H9 (cell line): Measurements from ENCODE around the gene KLHL21. TPM values are rescaled to one million over a fixed set of nuclear protein-coding genes. Genes with fewer than 3 reads are reported as not detected.

Experiments
- DNase-seq: peaks from one replicate; pipeline ENCODE4 v3.0.0-alpha.2; 2017
- H2AFZ ChIP-seq: one replicate; pipeline ENCODE4 v1.6.1; 2013; ENCODE audit warnings: mild to moderate bottlenecking, low read length, control low read depth, moderate library complexity
- H2AK5ac ChIP-seq: 2 replicates; pipeline ENCODE4 v1.6.1; 2013; ENCODE audit warnings: low read length, control low read depth, mixed read lengths; ENCODE audit not compliant: insufficient read length
- H2BK120ac ChIP-seq: one replicate; pipeline ENCODE4 v1.6.1; 2013; ENCODE audit warnings: low read depth, mild to moderate bottlenecking, low read length, control low read depth, inconsistent platforms; ENCODE audit not compliant: poor library complexity, severe bottlenecking
- H2BK12ac ChIP-seq: 2 replicates; pipeline ENCODE4 v1.6.1; 2013; ENCODE audit warnings: low read length, control low read depth, mixed read lengths, low read depth; ENCODE audit not compliant: insufficient read length
- H2BK15ac ChIP-seq: 2 replicates; pipeline ENCODE4 v1.6.1; 2013; ENCODE audit warnings: low read depth, low read length, control low read depth
- H2BK20ac ChIP-seq: one replicate; pipeline ENCODE4 v1.6.1; 2013; ENCODE audit warnings: low read depth, mild to moderate bottlenecking, low read length, control low read depth, inconsistent platforms; ENCODE audit not compliant: poor library complexity, severe bottlenecking
- H2BK5ac ChIP-seq: 2 replicates; pipeline ENCODE4 v1.6.1; 2013; ENCODE audit warnings: low read length, control low read depth, mixed read lengths; ENCODE audit not compliant: insufficient read length
- H3K14ac ChIP-seq: 2 replicates; pipeline ENCODE4 v1.6.1; 2013; ENCODE audit warnings: low read length, control low read depth; ENCODE audit not compliant: insufficient read depth
- H3K18ac ChIP-seq: 2 replicates; pipeline ENCODE4 v1.6.1; 2013; ENCODE audit warnings: low read depth, mild to moderate bottlenecking, mixed read lengths, low read length, control low read depth; ENCODE audit not compliant: insufficient read length
- H3K23ac ChIP-seq: 2 replicates; pipeline ENCODE4 v1.6.1; 2013; ENCODE audit warnings: low read length, control low read depth, mixed read lengths, low read depth; ENCODE audit not compliant: insufficient read length
- H3K23me2 ChIP-seq: 2 replicates; pipeline ENCODE4 v1.6.1; 2013; ENCODE audit warnings: low read depth, mild to moderate bottlenecking, mixed read lengths, low read length, control low read depth; ENCODE audit not compliant: insufficient read length, poor library complexity, severe bottlenecking
- H3K27ac ChIP-seq: 2 replicates; pipeline ENCODE4 v1.5.1; 2013; ENCODE audit warnings: low read length, control low read depth, mixed read lengths, low read depth; ENCODE audit not compliant: insufficient read length
- H3K27me3 ChIP-seq: 2 replicates; pipeline ENCODE4 v1.6.1; 2013; ENCODE audit warnings: low read length, control low read depth, inconsistent platforms; ENCODE audit not compliant: insufficient read depth
- H3K4ac ChIP-seq: 2 replicates; pipeline ENCODE4 v1.6.1; 2013; ENCODE audit warnings: low read depth, mild to moderate bottlenecking, control low read depth, inconsistent platforms, low read length, moderate library complexity
- H3K4me1 ChIP-seq: 2 replicates; pipeline ENCODE4 v1.6.1; 2013; ENCODE audit warnings: low read length, control low read depth, inconsistent platforms; ENCODE audit not compliant: insufficient read depth
- H3K4me2 ChIP-seq: 2 replicates; pipeline ENCODE4 v1.6.1; 2013; ENCODE audit warnings: low read length, control low read depth, mixed read lengths; ENCODE audit not compliant: insufficient read length, insufficient read depth
- H3K56ac ChIP-seq: 2 replicates; pipeline ENCODE4 v1.6.1; 2013; ENCODE audit warnings: low read depth, mild to moderate bottlenecking, mixed read lengths, low read length, control low read depth; ENCODE audit not compliant: insufficient read length
- H3K79me1 ChIP-seq: 2 replicates; pipeline ENCODE4 v1.6.1; 2013; ENCODE audit warnings: low read depth, mild to moderate bottlenecking, moderate library complexity, low read length, control low read depth, inconsistent platforms; ENCODE audit not compliant: insufficient read depth, poor library complexity, severe bottlenecking
- H3K79me2 ChIP-seq: 2 replicates; pipeline ENCODE4 v1.6.1; 2013; ENCODE audit warnings: low read length, control low read depth, inconsistent platforms; ENCODE audit not compliant: insufficient read depth
- H3K9ac ChIP-seq: 2 replicates; pipeline ENCODE4 v1.6.1; 2013; ENCODE audit warnings: low read length, control low read depth, mixed read lengths; ENCODE audit not compliant: insufficient read length; ENCODE audit errors: extremely low read depth
- H3K9me3 ChIP-seq: one replicate; pipeline ENCODE4 v1.6.1; 2013; ENCODE audit warnings: low read depth, low read length, inconsistent platforms; ENCODE audit not compliant: control insufficient read depth
- H3T11ph ChIP-seq: one replicate; pipeline ENCODE4 v1.6.1; 2013; ENCODE audit warnings: mild to moderate bottlenecking, low read length, control low read depth, inconsistent platforms
- H4K20me1 ChIP-seq: one replicate; pipeline ENCODE4 v1.6.1; 2013; ENCODE audit not compliant: control insufficient read depth, insufficient read length, insufficient read depth
- H4K5ac ChIP-seq: 2 replicates; pipeline ENCODE4 v1.6.1; 2013; ENCODE audit warnings: low read depth, mild to moderate bottlenecking, mixed read lengths, low read length, control low read depth; ENCODE audit not compliant: insufficient read length
- H4K8ac ChIP-seq: replicated peaks from 2 replicates; pipeline ENCODE4 v1.6.1; 2013; ENCODE audit warnings: low read length, control low read depth, mixed read lengths, low read depth; ENCODE audit not compliant: insufficient read length
- H4K91ac ChIP-seq: 2 replicates; pipeline ENCODE4 v1.6.1; 2013; ENCODE audit warnings: low read depth, mild to moderate bottlenecking, moderate library complexity, mixed read lengths, low read length, control low read depth; ENCODE audit not compliant: insufficient read length
- H3K27ac Mint-ChIP-seq, 3 experiments: 2 replicates in 2 of 3; 3 replicates in 1 of 3; pipeline ENCODE4 v1.8.0; 2020 to 2021; ENCODE audit warnings: mixed read lengths in 3 of 3, mild to moderate bottlenecking in 1 of 3, moderate library complexity in 1 of 3
- H3K27me3 Mint-ChIP-seq: 2 replicates; pipeline ENCODE4 v1.8.0; 2021; ENCODE audit warnings: low read depth, mild to moderate bottlenecking, moderate library complexity, mixed read lengths
- H3K36me3 Mint-ChIP-seq, 3 experiments: 2 replicates in 2 of 3; 3 replicates in 1 of 3; pipeline ENCODE4 v1.8.0; 2020 to 2021; ENCODE audit warnings: low read depth in 3 of 3, mixed read lengths in 3 of 3; ENCODE audit not compliant: insufficient read depth in 1 of 3
- H3K4me1 Mint-ChIP-seq, 2 experiments: 2 replicates each; pipeline ENCODE4 v1.8.0; 2020; ENCODE audit warnings: mixed read lengths in 2 of 2
- H3K4me3 Mint-ChIP-seq, 2 experiments: 2 replicates in 1 of 2; 3 replicates in 1 of 2; pipeline ENCODE4 v1.8.0; 2020 to 2021; ENCODE audit warnings: mild to moderate bottlenecking in 2 of 2, mixed read lengths in 2 of 2, moderate library complexity in 1 of 2
- H3K9me3 Mint-ChIP-seq, 2 experiments: 2 replicates in 1 of 2; 3 replicates in 1 of 2; pipeline ENCODE4 v1.8.0; 2020; ENCODE audit warnings: mild to moderate bottlenecking in 2 of 2, mixed read lengths in 2 of 2, moderate library complexity in 1 of 2
- WGBS: extraction: QIAGEN DNeasy Blood & Tissue Kit; methylation state at CpG from one replicate; pipeline ENCODE4 v1.1.7; 2013; ENCODE audit warnings: missing lambda C conversion rate, low lambda C conversion rate, mixed read lengths; ENCODE audit not compliant: insufficient read length; ENCODE audit errors: extremely low coverage; 5-methylcytosine and 5-hydroxymethylcytosine counted together
- total RNA-seq: library from RNA; stranded (reverse); gene quantifications from 2 replicates; pipeline ENCODE4 v1.2.1, GENCODE V29; 2021
- TF ChIP-seq, protein P1 (sequence below): fragments of 200-600 bp; sonication (generic); conservative IDR thresholded peaks from 3 replicates; pipeline ENCODE4 v1.8.0; 2021; ENCODE audit warnings: antibody characterized with exemption, mild to moderate bottlenecking

The KLHL21 gene
- total RNA-seq, 1 experiment from 2014 or later, result 31.9 TPM

GRCh38 chr1:6570100-6570499 lies 32.6 kb downstream of the KLHL21 start:
- H2BK5ac ChIP-seq, result no peak overlapping the region
- no peak overlapping the region for H2AK5ac ChIP-seq
- H3K23ac ChIP-seq, result no peak overlapping the region
- H3K36me3 Mint-ChIP-seq, result no peaks in the 10 kb centered on the region
- H3K9ac ChIP-seq, result no peak overlapping the region
- no peaks in the 10 kb centered on the region for H3K79me1 ChIP-seq
- H2BK20ac ChIP-seq, result no peak overlapping the region
- no CpG with 5 or more reads among the region's 3 CpGs for whole genome bisulfite sequencing
- H3K4me1 Mint-ChIP-seq, result peaks cover 6 to 8% of the 10 kb centered on the region in 2 experiments
- no peak overlapping the region for H2BK12ac ChIP-seq
- no peaks in the 10 kb centered on the region; the same call in 1 of the 2 replicates for H3K4me1 ChIP-seq
- no peak overlapping the region for H3K18ac ChIP-seq
- TF ChIP-seq, protein P1, sequence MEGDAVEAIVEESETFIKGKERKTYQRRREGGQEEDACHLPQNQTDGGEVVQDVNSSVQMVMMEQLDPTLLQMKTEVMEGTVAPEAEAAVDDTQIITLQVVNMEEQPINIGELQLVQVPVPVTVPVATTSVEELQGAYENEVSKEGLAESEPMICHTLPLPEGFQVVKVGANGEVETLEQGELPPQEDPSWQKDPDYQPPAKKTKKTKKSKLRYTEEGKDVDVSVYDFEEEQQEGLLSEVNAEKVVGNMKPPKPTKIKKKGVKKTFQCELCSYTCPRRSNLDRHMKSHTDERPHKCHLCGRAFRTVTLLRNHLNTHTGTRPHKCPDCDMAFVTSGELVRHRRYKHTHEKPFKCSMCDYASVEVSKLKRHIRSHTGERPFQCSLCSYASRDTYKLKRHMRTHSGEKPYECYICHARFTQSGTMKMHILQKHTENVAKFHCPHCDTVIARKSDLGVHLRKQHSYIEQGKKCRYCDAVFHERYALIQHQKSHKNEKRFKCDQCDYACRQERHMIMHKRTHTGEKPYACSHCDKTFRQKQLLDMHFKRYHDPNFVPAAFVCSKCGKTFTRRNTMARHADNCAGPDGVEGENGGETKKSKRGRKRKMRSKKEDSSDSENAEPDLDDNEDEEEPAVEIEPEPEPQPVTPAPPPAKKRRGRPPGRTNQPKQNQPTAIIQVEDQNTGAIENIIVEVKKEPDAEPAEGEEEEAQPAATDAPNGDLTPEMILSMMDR, result no peak
- no peak overlapping the region for H3K14ac ChIP-seq
- H3K23me2 ChIP-seq, result no peaks in the 10 kb centered on the region
- no peak overlapping the region for H2BK120ac ChIP-seq
- H3K79me2 ChIP-seq, result no peaks in the 10 kb centered on the region
- H2BK15ac ChIP-seq, result no peak overlapping the region
- H3K27me3 ChIP-seq, result 0 out of 2 replicates have a peak, but pooled peaks cover 2% of the 10 kb centered on the region
- H3K9me3 Mint-ChIP-seq, result peaks cover 4% of the 10 kb centered on the region in 2 experiments; a peak in 2 of 5 replicates
- no peaks in the 10 kb centered on the region for H3K9me3 ChIP-seq
- H3K27ac Mint-ChIP-seq, result no peak overlapping the region
- H3K4me2 ChIP-seq, result no peak overlapping the region
- H3K27ac ChIP-seq, result no peak overlapping the region
- H3K4me3 Mint-ChIP-seq, result no peak overlapping the region
- H3K4ac ChIP-seq, result no peak overlapping the region
- H2AFZ ChIP-seq, result no peak overlapping the region
- no peak overlapping the region for H4K8ac ChIP-seq
- no peak overlapping the region for H4K5ac ChIP-seq
- no peaks in the 10 kb centered on the region for H4K20me1 ChIP-seq
- no peak overlapping the region for H3K56ac ChIP-seq
- no peak overlapping the region for H3T11ph ChIP-seq
- no peak for DNase-seq
- no peak overlapping the region for H4K91ac ChIP-seq
- peaks cover 54% of the 10 kb centered on the region for H3K27me3 Mint-ChIP-seq
